ENCODE results near the gene PPP1R14B.

PPP1R14B gene

GRCh38 chr11:64239662-64240434, 6.9 kb downstream of the PPP1R14B start:
- peaks cover 34% of the 10 kb centered on the region for H3K36me3 ChIP-seq (ENCODE audit: control insufficient read depth, insufficient read depth, low read length, severe bottlenecking)
- H3K4me3 ChIP-seq (ENCODE audit: low read length) = peak overlapping the region; percentile 90
- no peaks in the 10 kb centered on the region for H3K27me3 ChIP-seq (replicated peaks; ENCODE audit: control insufficient read depth, insufficient read depth, low read length)
- peak overlapping the region; percentile 96 for H3K9ac ChIP-seq (ENCODE audit: low read length)
- no peak for DNase-seq (ENCODE audit: low read depth)
- peaks cover 42% of the 10 kb centered on the region for H3K4me1 ChIP-seq (ENCODE audit: control insufficient read depth, insufficient read depth, low read length)
- no peaks in the 10 kb centered on the region for H3K9me3 ChIP-seq (ENCODE audit: control insufficient read depth, low read length)

- Histone ChIP-seq H3K36me3 (ENCODE audit: control insufficient read depth, insufficient read depth, low read length, severe bottlenecking) (peaks cover 31% of the 10 kb centered on the region), H3K4me1 (ENCODE audit: control insufficient read depth, insufficient read depth, low read length) (peaks cover 38% of the 10 kb centered on the region), H3K27me3 (replicated peaks; ENCODE audit: control insufficient read depth, insufficient read depth, low read length) (no peaks in the 10 kb centered on the region), H3K9me3 (ENCODE audit: control insufficient read depth, low read length) (no peaks in the 10 kb centered on the region), H3K4me3 (ENCODE audit: low read length) (no peak overlapping the region), H3K9ac (ENCODE audit: low read length) (no peak overlapping the region)
- no peak for DNase-seq (ENCODE audit: low read depth)
Observed at GRCh38 chr11:64238999-64239398, 7.7 kb downstream of the PPP1R14B start.

GRCh38 chr11:64238076-64238475, 8.7 kb downstream of the PPP1R14B start:
- no peaks in the 10 kb centered on the region for H3K27me3 ChIP-seq (replicated peaks; ENCODE audit: control insufficient read depth, insufficient read depth, low read length)
- DNase-seq (ENCODE audit: low read depth) = no peak
- H3K9ac ChIP-seq (ENCODE audit: low read length) = no peak overlapping the region
- H3K4me1 ChIP-seq (ENCODE audit: control insufficient read depth, insufficient read depth, low read length) = peaks cover 36% of the 10 kb centered on the region
- no peaks in the 10 kb centered on the region for H3K9me3 ChIP-seq (ENCODE audit: control insufficient read depth, low read length)
- H3K36me3 ChIP-seq (ENCODE audit: control insufficient read depth, insufficient read depth, low read length, severe bottlenecking) = peaks cover 22% of the 10 kb centered on the region
- no peak overlapping the region for H3K4me3 ChIP-seq (ENCODE audit: low read length)

- no peak for DNase-seq (ENCODE audit: low read depth)
- no peaks in the 10 kb centered on the region for H3K27me3 ChIP-seq (replicated peaks; ENCODE audit: control insufficient read depth, insufficient read depth, low read length)
- peaks cover 31% of the 10 kb centered on the region for H3K4me1 ChIP-seq (ENCODE audit: control insufficient read depth, insufficient read depth, low read length)
- H3K9ac ChIP-seq (ENCODE audit: low read length) = no peak overlapping the region
- no peak overlapping the region for H3K4me3 ChIP-seq (ENCODE audit: low read length)
- H3K36me3 ChIP-seq (ENCODE audit: control insufficient read depth, insufficient read depth, low read length, severe bottlenecking) = peaks cover 21% of the 10 kb centered on the region
- H3K9me3 ChIP-seq (ENCODE audit: control insufficient read depth, low read length) = no peaks in the 10 kb centered on the region
Observed at GRCh38 chr11:64237484-64237951, 9.2 kb downstream of the PPP1R14B start.

DNA sequence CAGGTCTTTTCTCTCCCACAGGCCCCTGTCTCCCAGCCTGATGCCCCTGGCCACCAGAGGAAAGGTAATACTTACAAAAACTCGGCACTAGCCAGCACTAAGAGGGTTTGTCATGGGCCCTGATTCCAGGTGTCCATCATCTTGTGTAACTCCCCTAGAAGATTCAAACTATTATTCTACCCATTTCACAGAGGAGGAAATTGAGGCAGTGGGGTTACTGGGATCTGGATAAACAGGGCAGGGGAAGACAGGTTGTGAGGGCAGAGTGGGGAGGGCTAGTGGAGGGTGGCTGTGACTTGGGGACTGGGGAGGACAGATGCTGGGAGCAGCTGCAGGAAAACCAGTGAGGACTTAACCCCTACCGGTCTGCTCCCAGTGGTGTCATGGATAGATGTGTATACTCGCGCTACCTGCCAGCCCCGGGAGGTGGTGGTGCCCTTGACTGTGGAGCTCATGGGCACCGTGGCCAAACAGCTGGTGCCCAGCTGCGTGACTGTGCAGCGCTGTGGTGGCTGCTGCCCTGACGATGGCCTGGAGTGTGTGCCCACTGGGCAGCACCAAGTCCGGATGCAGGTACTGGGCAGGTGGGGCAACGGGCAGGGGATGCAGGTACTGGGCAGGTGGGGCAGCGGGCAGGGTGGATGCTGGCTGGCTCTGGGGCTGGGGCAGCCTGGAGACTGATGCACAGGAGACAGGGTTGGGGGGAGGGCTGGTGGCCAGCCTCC, 11.1 kb downstream of the PPP1R14B start:
- H3K36me3 ChIP-seq (ENCODE audit: control insufficient read depth, insufficient read depth, low read length, severe bottlenecking) = peaks cover 21% of the 10 kb centered on the region
- H3K9ac ChIP-seq (ENCODE audit: low read length) = peak overlapping the region; percentile 76
- no peaks in the 10 kb centered on the region for H3K9me3 ChIP-seq (ENCODE audit: control insufficient read depth, low read length)
- H3K4me1 ChIP-seq (ENCODE audit: control insufficient read depth, insufficient read depth, low read length) = peaks cover 28% of the 10 kb centered on the region
- H3K4me3 ChIP-seq (ENCODE audit: low read length) = peak overlapping the region; percentile 81
- no peaks in the 10 kb centered on the region for H3K27me3 ChIP-seq (replicated peaks; ENCODE audit: control insufficient read depth, insufficient read depth, low read length)
- no peak for DNase-seq (ENCODE audit: low read depth)

DNA sequence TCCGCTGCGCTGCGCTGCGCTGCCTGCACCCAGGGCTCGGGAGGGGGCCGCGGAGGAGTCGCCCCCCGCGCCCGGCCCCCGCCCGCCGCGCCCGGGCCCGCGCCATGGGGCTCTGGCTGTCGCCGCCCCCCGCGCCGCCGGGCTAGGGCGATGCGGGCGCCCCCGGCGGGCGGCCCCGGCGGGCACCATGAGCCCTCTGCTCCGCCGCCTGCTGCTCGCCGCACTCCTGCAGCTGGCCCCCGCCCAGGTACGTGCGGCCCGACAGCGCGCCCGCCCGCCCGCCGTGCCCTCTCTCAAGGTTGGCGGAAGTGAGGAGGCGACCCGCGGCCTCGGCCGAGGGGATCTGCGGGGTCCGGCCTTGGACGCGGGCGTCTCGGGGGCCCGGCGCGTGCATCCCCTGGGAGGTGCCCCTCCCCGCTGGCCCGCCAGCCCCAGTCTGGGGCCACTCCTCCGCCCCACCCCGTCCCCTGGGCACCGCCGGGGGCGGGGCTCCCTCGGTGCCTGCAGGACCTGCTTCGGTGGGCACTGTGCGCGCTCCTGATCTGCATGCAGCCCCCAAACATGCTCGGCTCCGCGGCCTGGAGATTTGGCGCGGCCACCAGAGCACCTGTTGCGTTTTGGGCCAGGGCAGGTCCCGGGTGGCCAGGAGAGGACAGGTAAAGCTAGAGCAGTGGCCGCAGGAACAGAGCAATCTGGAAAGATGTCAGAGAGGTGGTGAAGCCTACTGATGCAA, 11.9 kb downstream of the PPP1R14B start:
- H3K9me3 ChIP-seq (ENCODE audit: control insufficient read depth, low read length) = no peaks in the 10 kb centered on the region
- H3K4me1 ChIP-seq (ENCODE audit: control insufficient read depth, insufficient read depth, low read length) = peaks cover 23% of the 10 kb centered on the region
- H3K27me3 ChIP-seq (replicated peaks; ENCODE audit: control insufficient read depth, insufficient read depth, low read length) = no peaks in the 10 kb centered on the region
- H3K36me3 ChIP-seq (ENCODE audit: control insufficient read depth, insufficient read depth, low read length, severe bottlenecking) = peaks cover 21% of the 10 kb centered on the region
- H3K9ac ChIP-seq (ENCODE audit: low read length) = peak overlapping the region; percentile 76
- H3K4me3 ChIP-seq (ENCODE audit: low read length) = peak overlapping the region; percentile 81
- peak; percentile 70 for DNase-seq (ENCODE audit: low read depth)

- H3K36me3 ChIP-seq (ENCODE audit: control insufficient read depth, insufficient read depth, low read length, severe bottlenecking) = peaks cover 20% of the 10 kb centered on the region
- peak within 1 kb of the TSS; percentile 81 for H3K4me3 ChIP-seq (ENCODE audit: low read length)
- H3K27me3 ChIP-seq (replicated peaks; ENCODE audit: control insufficient read depth, insufficient read depth, low read length) = no peaks in the 10 kb centered on the region
- DNase-seq (ENCODE audit: low read depth) = peak; percentile 81
- H3K9ac ChIP-seq (ENCODE audit: low read length) = peak within 1 kb of the TSS; percentile 84
- H3K4me1 ChIP-seq (ENCODE audit: control insufficient read depth, insufficient read depth, low read length) = peaks cover 24% of the 10 kb centered on the region
- H3K9me3 ChIP-seq (ENCODE audit: control insufficient read depth, low read length) = no peaks in the 10 kb centered on the region
Observed at GRCh38 chr11:64233913-64234586, 12.7 kb downstream of the PPP1R14B start, which contains the start of gene VEGFB. Gene VEGFB (plus strand): TSS chr11:64234584. CDS start chr11:64234834, 250 bp downstream.

GRCh38 chr11:64232967-64233315, 13.8 kb downstream of the PPP1R14B start:
- peaks cover 9% of the 10 kb centered on the region for H3K36me3 ChIP-seq (ENCODE audit: control insufficient read depth, insufficient read depth, low read length, severe bottlenecking)
- no peak overlapping the region for H3K9ac ChIP-seq (ENCODE audit: low read length)
- no peak overlapping the region for H3K4me3 ChIP-seq (ENCODE audit: low read length)
- no peaks in the 10 kb centered on the region for H3K27me3 ChIP-seq (replicated peaks; ENCODE audit: control insufficient read depth, insufficient read depth, low read length)
- DNase-seq (ENCODE audit: low read depth) = no peak
- no peaks in the 10 kb centered on the region for H3K9me3 ChIP-seq (ENCODE audit: control insufficient read depth, low read length)
- H3K4me1 ChIP-seq (ENCODE audit: control insufficient read depth, insufficient read depth, low read length) = peaks cover 24% of the 10 kb centered on the region

GRCh38 chr11:64232182-64232966, 14.4 kb downstream of the PPP1R14B start:
- no peak overlapping the region for H3K9ac ChIP-seq (ENCODE audit: low read length)
- no peak for DNase-seq (ENCODE audit: low read depth)

DNA sequence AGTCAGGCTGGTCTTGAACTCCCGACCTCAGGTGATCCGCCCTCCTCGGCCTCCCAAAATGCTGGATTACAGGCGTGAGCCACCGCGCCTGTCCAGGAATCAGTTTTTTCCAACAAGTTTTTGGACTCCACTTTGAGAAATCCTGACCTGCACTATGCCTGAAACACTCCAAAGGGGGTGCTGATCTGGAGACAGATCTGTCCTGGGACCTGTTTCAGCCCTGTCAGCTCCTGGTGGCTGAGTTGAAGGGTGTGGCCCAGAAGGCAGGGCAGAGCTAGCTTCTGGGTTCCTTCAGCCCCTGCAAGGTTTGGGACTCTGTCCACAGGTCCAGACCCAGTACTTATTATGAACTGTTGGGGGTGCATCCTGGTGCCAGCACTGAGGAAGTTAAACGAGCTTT, 15.2 kb downstream of the PPP1R14B start:
- Histone ChIP-seq H3K4me1 (ENCODE audit: control insufficient read depth, insufficient read depth, low read length) (peaks cover 35% of the 10 kb centered on the region), H3K9me3 (ENCODE audit: control insufficient read depth, low read length) (no peaks in the 10 kb centered on the region), H3K36me3 (ENCODE audit: control insufficient read depth, insufficient read depth, low read length, severe bottlenecking) (peaks cover 3% of the 10 kb centered on the region), H3K9ac (ENCODE audit: low read length) (no peak overlapping the region), H3K4me3 (ENCODE audit: low read length) (no peak overlapping the region), H3K27me3 (replicated peaks; ENCODE audit: control insufficient read depth, insufficient read depth, low read length) (no peaks in the 10 kb centered on the region)
- no peak for DNase-seq (ENCODE audit: low read depth)

More at GRCh38 chr11:64232182-64232966, 14.4 kb downstream of the PPP1R14B start:
- no peaks in the 10 kb centered on the region for H3K9me3 ChIP-seq (ENCODE audit: control insufficient read depth, low read length)
- H3K4me3 ChIP-seq (ENCODE audit: low read length) = no peak overlapping the region
- H3K36me3 ChIP-seq (ENCODE audit: control insufficient read depth, insufficient read depth, low read length, severe bottlenecking) = peaks cover 3% of the 10 kb centered on the region
- H3K27me3 ChIP-seq (replicated peaks; ENCODE audit: control insufficient read depth, insufficient read depth, low read length) = no peaks in the 10 kb centered on the region
- H3K4me1 ChIP-seq (ENCODE audit: control insufficient read depth, insufficient read depth, low read length) = peaks cover 27% of the 10 kb centered on the region

All from adipocyte (in vitro differentiated cells).